Adrenal gland (tissue), 5 donors: ENCODE results near the gene HOXC9.

Experiments
- CTCF ChIP-seq, 6 experiments: fragments of 450-650 bp in 4 of 6; fragments of 200-600 bp in 2 of 6; sonication (generic) in 1 of 6; IDR thresholded peaks; 1 replicate in 5 of 6; 2 replicates in 1 of 6; pipeline versions ENCODE4 v1.5.1 to v1.8.0; 2016 to 2021; ENCODE audit warnings: antibody characterized with exemption in 6 of 6, mild to moderate bottlenecking in 2 of 6, moderate library complexity in 1 of 6
- POLR2A ChIP-seq, 2 donors: fragments of 450-650 bp; IDR thresholded peaks; one replicate each; pipeline ENCODE4 v1.6.1; 2017; ENCODE audit warnings: antibody characterized with exemption in 2 of 2, mild to moderate bottlenecking in 2 of 2, moderate library complexity in 1 of 2
- donor health status: DM: no; HTN: no; CAD: no.

DNA sequence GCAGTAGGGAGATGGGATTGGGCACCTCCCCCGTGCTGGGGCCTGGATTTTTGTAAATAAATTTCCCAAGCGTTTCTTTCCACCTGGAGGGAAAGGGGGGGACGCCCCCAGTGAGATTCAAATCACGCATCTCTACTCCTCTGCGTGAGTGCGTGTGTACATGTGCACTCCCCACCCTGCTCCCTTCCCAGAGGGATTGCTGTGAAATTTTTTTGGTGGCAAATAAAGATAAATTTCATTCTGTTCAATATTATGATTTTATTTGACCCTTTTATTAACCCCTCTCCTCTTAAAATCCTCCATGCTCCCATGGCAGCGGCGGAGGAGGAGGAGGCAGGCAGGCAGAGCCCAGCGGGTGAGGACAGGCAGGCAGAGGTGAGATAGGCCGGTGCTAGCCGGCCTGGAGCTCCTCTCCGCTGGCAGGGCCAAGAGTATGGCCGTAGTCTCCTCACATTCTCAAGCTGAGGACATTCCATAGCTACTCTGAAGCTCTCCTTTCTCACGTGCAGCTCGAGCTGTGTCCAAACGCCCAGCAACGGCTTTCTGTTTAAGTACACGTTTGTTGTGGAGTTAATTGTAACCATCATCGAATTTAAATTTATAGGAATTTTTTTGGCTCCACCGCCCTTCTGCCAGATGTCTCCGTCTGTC is 23.7 kb upstream of the HOXC9 start:
- TF ChIP-seq CTCF (IDR thresholded peaks at IDR 0.05) (no peak), POLR2A (IDR thresholded peaks at IDR 0.05) (no peak)
